HG02870 (cell line): ENCODE measurements around the gene TMEM101.
"Not testable (repeated sequence)": the region's sequence is repeated elsewhere in the genome, so short reads cannot be mapped to it uniquely, and the experiment has no call there.

ENCODE experiments used
- ATAC-seq: cut with Tn5 transposase; IDR thresholded peaks from one replicate; pipeline ENCODE4 v1.9.1; 2021; ENCODE audit warnings: mild to moderate bottlenecking, moderate library complexity; ENCODE audit not compliant: unreplicated experiment

TMEM101 gene

DNA sequence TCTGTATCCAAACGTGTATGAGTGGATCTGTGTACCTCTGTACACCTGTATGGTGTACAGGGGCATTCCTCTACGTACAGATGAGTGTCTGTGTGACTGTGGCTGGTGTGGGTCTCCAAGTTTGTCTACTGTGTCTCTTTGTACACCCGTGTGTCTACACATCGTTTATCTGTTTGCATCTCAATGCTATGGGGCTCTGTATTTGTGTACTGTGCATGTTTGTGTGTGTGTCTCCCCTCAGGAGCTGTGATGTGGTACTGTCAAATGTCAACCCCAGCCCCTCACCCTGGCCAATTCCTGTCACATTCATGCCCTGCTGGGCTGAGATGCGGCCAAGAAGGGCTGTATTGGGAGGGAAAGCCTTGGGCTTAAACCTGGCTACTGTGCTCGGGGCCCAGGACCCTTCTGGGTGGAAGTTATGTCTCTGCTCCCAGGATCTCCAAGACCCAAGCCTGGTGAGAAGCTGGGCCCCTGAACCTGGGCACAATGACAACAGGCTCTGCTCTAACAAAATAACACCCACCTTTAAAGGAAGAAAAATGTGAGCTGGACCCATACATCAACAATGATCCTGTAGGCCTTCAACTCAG lies 13.8 kb downstream of the TMEM101 start:
- ATAC-seq, result no peak

DNA sequence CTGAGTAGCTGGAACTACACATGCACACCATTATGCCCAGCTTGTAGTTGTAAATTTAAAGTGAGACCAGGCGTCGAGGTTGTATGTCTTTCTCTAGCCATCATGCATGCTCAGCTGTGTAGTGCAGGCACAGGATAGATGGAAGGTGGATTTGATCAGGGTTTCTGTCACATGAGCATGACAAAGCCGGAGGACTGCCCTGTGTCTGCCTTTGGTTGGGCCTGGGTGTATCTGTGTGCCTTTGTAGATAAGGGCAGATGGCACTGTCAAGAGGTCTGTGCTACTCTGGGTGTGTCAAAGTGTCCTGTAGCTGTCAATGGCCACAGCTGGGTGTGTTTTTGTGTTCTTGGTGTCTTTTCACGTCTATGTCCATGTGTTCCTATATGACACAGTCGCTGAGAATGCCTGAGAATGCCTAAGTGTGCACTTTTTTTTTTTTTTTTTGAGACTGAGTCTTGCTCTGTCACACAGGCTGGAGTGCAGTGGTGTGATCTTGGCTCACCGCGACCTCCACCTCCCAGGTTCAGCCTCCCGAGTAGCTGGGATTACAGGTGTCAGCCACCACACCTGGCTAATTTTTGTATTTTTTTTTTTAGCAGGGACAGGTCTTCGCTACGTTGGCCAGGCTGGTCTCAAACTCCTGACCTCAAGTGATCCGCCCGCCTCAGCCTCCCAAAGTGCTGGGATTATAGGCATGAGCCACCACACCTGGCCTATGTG lies 14.5 kb downstream of the TMEM101 start:
- no peak for ATAC-seq

DNA sequence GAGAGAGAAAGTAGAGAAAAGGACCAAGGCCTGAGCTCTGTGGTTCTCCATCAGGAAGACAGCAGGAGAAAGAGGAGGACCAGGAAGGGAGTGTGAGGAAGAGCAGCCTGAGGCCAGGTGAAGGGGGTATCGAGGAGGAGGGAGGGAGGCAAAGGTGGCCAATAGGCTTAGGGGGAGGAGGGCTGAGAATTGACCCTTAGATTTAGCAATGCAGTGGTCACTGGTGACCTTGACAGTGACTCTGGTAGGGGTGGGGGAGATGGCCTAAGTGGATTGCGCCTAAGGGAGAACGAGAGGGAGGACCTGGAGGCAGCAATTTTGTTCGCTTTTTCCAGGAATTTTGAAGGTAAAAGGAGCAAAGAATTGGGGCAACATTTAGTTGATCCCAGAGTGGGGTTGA lies 15.7 kb downstream of the TMEM101 start:
- no peak for ATAC-seq

DNA sequence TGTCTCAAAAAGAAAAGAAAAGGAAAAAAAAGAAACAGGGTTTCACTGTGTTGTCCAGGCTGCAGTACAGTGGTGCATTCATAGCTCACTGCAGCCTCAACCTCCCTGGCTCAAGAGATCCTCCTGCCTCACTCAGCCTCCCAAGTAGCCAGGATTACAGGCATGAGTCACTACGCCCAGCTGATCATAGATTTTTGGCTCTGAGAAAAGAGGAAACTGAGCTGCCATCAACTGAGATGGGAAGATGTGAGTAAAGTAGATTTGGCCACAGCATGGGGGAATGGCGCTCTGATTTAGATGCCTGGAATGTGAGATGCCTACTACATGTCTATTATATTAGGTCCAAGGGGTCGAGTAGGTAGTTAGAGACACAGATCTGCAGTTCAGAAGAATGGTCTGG lies 16.2 kb downstream of the TMEM101 start:
- ATAC-seq, result no peak

DNA sequence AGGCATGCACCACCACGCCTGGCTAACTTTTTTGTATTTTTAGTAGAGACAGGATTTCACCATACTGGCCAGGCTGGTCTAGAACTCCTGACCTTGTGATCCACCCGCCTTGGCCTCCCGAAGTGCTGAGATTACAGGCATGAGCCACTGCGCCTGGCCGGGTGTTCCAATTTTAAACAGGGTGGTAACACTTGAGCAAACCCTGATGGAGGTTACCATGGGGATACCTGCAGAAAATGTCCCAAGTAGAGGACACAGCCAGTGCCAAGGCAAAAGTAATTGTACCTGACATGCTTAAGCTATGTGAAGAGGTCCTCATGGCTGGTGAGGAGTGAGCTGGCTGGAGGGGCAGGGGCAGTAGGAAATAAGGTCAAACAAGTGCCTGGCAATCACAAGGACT lies 17.6 kb downstream of the TMEM101 start:
- not testable (repeated sequence) for ATAC-seq

DNA sequence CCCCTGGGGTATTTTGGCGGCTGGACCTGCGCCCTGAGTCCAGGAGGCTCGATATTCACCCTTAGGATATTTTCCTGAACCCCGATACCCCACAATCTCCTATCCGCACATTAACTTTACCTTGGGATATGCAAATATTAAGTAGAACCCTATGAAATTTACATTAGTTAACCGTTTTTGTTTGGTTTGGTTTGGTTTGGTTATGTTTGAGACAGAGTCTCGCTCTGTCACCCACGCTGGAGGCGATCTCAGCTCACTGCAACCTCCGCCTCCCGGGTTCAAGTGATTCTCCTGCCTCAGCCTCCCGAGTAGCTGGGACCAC lies 19.7 kb downstream of the TMEM101 start:
- ATAC-seq, result no peak

DNA sequence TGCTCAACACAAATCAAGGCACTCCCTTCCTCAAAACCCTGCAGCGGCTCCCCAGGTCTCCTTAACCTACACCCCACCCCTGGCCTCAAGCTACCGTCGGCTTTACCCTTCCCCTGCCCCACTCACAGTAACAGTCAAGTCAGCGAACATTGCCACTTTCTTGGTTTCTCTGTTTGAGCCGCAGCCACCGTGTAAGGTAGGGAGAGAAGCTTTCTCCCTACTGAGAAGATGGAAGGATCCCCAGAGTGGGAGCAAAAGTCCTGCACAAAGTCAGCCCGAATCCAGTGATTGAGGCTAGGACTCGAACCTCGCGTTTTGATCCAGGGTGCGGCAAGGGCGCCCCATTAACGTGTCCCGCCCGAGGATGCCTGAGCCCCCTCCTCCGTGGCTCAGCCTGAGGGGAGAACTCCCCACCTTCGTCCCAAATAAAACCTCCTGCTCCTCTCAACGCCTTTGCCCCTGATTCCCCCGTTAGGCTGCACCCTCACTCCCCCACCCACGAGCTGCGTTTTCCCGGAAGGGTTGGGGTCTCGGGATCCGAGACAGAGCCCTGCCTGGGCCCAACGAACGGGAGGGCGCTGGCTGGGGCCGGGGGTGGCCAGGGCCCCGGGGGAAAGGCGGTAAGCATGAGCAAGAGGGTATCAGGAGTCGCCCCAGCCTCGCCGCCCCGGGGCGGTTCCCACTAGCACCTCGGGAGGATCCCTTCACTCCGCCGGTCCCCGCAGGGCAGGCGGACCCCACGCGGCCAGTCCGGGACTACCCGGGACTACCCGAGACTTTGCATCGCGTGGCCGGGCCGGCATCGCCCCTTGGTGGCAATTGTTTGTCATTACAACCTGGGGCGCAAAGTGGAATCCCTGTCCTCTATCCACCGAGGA lies 20.3 kb downstream of the TMEM101 start:
- ATAC-seq, result no peak

DNA sequence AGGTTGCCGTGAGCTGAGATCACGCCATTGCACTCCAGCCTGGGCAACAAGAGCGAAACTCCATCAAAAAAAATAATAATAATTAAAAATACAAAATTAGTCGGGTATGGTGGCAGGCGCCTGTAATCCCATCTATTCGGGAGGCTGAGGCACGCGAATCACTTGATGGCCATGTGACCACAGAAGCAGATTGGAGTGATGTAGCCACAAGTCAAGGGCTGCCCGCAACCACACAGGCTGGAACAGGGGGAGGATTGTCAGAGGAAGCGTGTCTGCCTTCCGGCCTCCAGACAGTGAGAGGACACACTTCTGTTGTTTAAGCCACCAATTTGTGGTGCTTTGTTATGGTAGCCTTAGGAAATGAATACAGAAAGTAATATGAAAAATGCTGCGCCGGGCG lies 22.1 kb downstream of the TMEM101 start:
- no peak for ATAC-seq

DNA sequence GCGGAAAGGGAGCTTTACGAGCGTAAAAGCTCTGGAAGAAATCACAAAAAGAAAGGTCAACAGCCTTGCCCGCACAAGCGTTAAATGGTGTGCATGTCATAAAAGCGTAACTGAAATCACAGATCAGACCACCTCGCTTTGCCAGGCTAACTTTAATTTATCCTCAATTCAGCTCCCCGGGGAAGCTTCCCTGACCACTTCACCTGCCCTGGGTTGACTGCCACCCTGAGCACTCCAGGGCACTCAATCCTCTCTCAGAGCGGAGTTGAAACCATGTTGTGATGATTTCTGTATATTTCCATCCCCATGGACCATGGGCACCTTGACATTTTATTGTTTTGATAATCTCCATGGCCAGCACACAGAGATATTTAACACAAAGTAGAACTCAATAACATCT lies 26.5 kb downstream of the TMEM101 start:
- ATAC-seq, result no peak

DNA sequence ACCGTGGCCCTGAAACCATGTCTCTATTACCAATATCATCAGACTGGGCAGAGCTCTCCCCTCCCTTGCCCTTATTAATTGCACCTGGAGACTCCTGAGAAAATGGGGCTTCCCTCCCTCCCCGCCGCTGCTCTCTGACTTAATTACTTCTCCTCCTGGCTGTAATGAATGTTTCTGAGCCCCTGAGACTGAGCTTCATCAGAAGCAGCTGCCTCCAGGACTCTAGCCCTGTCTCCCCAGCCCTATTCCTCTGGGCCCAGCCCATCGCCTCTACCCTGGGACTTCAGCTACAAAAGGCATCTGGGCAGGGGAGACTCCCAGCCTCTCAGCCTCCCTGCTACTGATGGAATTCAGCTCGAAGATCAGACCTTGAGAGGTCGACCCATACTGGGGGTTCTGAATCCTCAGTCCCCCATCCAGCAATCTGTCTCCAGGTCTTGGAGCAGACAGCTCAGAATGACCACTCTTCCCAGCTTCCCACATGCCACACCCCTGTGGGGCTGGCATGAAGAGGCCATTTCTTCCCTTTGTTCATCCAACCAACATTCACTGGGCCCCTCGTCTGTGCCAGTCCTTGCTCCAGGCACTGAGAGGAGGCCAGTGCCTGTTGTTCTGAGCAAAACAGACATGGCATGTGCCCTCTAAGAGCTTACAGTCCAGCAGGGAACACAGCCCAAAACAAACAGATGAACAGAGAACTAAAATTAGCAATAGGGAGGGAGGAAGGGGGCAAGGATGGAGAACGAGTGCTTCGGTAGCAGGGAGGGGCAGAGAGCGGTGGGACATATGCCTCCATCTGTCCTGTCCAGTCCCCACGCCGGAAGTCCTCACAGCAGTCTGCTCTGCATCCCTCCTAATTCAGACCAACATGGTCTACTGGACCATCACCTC lies 27.4 kb downstream of the TMEM101 start:
- ATAC-seq, result no peak

DNA sequence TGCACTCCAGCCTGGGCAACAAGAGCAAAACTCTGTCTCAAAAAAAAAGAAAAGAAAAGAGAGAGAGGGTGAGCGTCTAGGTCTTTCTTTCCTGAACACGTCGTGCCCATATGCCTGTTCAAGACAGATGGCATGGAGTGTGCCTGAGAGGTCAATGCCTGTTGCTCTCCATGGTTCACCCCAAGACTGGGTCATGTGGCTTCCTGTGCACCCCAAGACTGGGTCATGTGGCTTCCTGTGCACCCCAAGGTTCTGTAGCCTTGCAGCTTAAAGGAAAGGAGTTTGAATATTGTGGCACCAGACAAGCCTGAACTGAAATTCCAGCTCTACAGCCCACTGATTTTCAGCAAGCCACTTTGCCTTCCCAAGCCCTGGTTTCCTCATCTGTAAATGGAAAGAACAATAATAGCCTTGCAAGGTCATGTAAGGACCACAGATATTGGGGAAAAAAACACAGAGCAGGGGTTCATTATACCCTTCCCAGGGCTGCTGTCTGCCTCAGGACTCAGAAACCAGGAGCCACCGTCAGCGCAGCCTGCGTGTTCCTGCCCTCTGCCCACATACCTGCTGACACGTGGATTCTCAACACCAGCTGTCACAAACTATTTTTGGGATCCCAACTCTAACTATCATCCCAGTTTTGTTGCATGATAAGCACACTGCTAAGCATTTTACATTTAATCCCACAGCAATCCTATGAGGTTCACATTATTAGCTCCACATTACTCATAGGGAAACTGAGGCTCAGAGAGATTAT lies 28.4 kb downstream of the TMEM101 start:
- ATAC-seq, result no peak

DNA sequence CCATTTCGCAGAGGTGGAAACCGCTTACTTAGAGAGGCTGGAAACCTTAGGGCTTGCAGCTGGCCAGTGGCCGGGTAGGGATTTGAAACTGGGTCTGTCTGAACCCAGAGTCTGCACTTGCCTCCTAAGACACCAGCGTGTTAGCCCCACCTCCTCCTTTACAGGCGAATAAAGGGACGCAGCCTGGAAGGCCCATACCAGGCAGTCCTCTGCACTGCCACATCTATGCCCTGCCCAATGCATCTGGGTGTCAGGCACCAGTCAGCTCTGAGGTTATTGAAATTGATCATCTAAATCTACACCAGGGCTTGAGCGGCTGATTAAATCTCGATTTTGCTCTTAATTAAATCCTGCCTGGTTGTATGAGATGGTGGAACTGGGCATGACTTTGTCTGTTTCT lies 30.2 kb downstream of the TMEM101 start:
- ATAC-seq, result no peak

DNA sequence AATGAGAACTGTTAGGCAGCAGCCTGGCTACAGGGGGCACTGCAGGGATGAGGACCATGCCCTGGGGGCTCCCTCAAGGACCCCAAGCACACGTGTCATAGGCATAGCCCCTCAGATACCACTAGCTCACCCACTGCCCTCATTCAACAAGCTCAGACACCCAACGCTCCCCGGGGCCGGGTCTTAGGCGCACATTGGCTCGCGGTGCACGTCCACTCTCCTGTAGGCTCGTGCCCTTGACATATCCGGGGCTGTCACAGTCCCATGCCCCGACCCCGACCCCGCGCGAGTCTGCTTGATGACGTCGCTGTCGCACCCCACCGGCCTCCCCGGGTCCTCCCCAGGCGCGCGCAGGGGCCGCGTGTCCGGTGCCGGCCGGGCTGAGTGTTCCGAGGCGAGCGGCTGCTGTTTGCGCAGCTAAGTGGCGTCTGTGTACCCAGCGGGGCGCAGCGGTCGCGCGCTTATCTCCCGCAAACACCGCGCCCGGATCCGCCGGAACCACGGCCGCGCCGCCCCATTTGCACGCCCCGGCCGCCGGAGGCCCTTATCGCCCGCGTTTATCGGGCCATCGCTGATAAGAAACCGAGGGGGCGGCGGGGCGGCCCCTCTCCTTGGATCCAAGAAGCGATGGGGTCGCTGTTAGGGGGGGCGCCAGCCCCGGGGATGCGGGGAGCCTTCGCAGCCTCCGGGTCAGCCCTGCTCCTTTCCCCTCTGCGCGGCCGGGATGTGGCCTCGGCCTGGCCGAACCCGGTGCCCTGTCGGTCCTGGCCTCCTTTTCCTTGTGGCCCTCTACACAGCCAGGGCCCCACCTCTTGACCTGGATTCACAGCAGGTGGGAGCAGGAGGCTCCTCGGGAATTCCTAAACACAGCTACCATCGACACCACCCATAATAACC lies 31.0 kb downstream of the TMEM101 start:
- ATAC-seq, result no peak

DNA sequence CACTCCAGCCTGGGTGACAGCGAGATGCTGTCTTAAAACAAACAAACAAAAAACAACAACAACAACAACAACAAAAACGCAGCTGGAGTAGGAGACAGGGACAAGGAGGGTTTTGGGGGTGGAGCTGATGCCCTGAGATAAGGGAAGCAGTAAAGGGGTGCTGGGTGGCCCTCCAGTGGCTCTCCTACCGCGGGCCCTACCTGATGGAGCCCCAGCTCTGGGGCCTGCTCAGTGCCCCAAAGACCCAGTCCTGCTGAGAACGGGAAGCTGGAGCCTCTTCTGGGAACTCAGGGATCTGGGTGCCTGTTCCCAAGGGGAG lies 31.6 kb downstream of the TMEM101 start:
- no peak for ATAC-seq

DNA sequence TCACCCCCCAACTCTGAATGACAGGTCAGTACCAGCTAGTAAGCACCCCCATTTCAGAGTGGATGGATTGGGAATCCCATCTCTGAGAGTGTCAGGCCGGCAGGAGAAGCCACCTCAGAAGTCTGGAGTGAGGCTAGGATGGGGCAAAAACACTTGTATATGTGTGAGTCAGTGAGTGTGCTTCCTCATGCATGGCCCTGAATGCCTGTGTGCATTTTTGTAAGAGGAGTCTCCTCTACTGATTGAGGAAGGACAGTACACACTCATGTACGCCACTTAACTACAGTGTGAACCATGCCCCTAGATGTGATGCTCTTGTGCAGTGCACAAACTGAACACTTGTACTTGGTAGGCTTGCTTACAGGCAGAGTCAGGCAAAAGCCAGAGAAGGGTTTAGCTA lies 32.6 kb downstream of the TMEM101 start:
- no peak for ATAC-seq

DNA sequence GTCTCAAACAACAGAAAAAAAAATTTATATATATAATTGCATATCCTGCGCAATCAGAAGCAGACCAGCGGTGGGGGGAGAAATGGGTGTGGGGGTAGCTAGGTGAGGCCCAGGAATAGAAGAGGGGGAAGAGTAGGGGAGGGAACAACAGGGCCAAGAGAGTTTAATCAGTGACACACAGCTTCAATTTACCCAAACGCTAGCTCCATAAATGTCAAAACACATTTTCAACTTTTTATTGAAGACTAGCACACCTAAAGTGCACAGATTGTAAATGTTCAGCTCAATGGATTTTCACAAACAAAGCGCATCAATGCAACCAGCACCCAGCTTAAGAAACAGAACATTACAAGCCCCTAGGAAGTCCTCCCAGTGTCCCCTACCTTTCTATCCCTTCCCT lies 35.1 kb downstream of the TMEM101 start:
- no peak for ATAC-seq

DNA sequence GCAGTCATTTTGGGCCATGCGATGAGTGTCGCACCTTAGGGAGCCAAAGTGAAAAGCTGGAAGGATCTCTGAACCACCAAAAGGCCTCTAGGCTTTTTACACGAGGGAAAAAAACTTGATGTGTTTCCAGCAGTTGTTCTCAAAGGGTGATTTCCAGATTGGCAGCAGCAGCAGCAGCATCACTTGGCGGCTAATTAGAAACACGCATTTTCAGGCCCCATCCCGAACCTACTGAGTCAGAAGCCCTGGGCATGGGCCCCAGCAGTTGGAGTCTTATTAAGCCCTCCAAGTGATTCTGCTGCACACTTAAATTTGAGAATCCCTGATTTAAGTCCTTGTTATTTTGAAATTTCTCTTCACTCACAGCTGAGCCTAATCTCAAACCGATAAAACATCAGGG lies 35.8 kb downstream of the TMEM101 start:
- ATAC-seq, result no peak

DNA sequence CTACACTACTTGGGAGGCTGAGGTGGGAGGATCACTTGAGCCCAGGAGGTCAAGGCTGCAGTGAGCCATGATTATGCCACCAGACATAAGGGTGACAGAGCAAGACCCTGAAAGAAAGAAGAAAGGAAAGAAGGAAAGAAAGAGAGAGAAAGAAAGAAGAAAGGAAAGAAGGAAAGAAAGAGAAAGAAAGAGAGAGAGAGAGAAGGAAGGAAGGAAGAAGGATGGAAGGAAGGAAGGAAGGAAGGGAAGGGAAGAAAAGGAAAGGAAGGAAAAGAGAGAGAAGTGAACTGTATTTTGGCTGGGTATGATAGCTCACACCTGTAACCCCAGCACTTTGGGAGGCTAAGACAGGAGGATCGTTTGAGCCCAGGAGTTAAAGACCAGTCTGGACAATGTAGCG lies 36.7 kb downstream of the TMEM101 start:
- no peak for ATAC-seq

DNA sequence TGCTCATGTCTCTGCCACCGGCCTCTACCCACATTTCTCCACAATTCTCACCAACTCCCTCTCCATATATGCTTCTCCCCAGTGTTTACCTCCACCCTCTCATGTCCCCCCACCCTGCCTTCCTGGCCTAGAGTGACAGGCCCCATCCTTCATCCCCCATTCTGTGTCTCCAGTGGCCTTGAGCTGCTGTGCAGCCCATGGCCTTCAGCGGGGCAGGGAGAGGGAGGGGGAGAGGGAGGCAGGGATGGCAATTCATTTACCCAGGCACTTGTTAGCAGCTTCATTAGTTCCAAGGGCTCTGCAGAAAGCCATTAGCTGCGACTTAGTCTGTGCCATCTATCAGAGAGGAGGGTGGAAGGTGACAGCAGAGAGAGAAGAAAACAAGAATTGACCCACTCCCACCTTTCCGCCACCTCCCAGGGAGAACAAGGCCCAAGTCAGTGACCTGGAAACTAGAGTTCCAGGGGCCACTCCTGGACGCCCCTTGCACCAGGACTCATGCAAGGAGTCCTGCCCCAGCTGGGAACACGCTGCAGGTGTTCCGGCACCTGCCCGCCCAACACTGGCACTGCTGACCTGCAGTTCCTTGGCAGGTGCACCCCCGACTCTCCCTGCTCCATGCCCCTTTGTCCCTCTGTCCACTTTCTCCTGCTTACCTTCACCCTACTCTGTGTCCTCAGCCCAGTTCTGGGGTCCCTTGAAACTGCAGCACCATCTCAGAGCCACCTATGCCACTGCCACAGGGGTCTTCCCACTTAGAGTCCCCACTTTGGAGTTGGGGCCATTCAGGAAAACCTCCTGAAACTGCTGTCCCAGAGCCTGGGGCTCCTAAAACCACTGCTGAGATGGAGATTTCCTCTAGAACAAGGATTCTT lies 37.6 kb downstream of the TMEM101 start:
- no peak for ATAC-seq
